ENCODE data around the gene CRHR2.

The CRHR2 gene

GRCh38 chr7:30707391-30708357 lies 25.4 kb upstream of the CRHR2 start:
- Histone ChIP-seq H3K4me1 (ENCODE audit: control insufficient read depth, insufficient read depth, low read length) (no peaks in the 10 kb centered on the region), H3K9me3 (ENCODE audit: control insufficient read depth, insufficient read depth, low read depth, low read length) (no peaks in the 10 kb centered on the region), H3K27ac (ENCODE audit: extremely low read depth, low read depth, low read length) (no peak overlapping the region), H3K36me3 (ENCODE audit: control insufficient read depth in 2 of 2, insufficient read depth in 1 of 2, low read length in 2 of 2) (no peaks in the 10 kb centered on the region), H3K4me3 (ENCODE audit: low read depth, low read length) (no peak overlapping the region)
- POLR2A ChIA-PET: no interaction called here
- CTCF ChIA-PET: no interaction called here
- TF ChIP-seq ZNF416 (tag by site-specific recombination; IDR thresholded peaks at IDR 0.05) (no peak), ZNF121 (tag by site-specific recombination; IDR thresholded peaks at IDR 0.05) (no peak), ZNF558 (tag by site-specific recombination; IDR thresholded peaks at IDR 0.05) (no peak), ZNF404 (tag by site-specific recombination; IDR thresholded peaks at IDR 0.05) (no peak), ZNF837 (tag by site-specific recombination; IDR thresholded peaks at IDR 0.05) (no peak), ZNF776 (tag by site-specific recombination; IDR thresholded peaks at IDR 0.05; ENCODE audit: borderline replicate concordance) (no peak), BCL6B (tag by site-specific recombination; IDR thresholded peaks at IDR 0.05) (no peak), ZNF433 (tag by site-specific recombination; IDR thresholded peaks at IDR 0.05; ENCODE audit: low read depth) (no peak), GLI2 (tag by site-specific recombination; IDR thresholded peaks at IDR 0.05; ENCODE audit: borderline replicate concordance, low read depth) (no peak), BCL11B (tag by site-specific recombination; IDR thresholded peaks at IDR 0.05; ENCODE audit: low read depth) (no peak), ZNF132 (tag by site-specific recombination; IDR thresholded peaks at IDR 0.05; ENCODE audit: borderline replicate concordance) (no peak), AEBP2 (tag by site-specific recombination; IDR thresholded peaks at IDR 0.05; ENCODE audit: borderline replicate concordance) (no peak), ZNF747 (tag by site-specific recombination; IDR thresholded peaks at IDR 0.05) (no peak), ZNF513 (tag by site-specific recombination; IDR thresholded peaks at IDR 0.05) (no peak), HOXC10 (CRISPR knock-in tag; IDR thresholded peaks at IDR 0.05) (no peak), ZFHX2 (tag by site-specific recombination; conservative IDR thresholded peaks at IDR 0.05) (no peak), ZBTB17 (tag by site-specific recombination; IDR thresholded peaks at IDR 0.05) (no peak), ZNF354C (tag by site-specific recombination; IDR thresholded peaks at IDR 0.05; ENCODE audit: borderline replicate concordance, low read depth) (no peak)

GRCh38 chr7:30706908-30707307 lies 24.7 kb upstream of the CRHR2 start:
- Histone ChIP-seq H3K9me3 (ENCODE audit: control insufficient read depth, insufficient read depth, low read depth, low read length) (no peaks in the 10 kb centered on the region), H3K4me1 (ENCODE audit: control insufficient read depth, insufficient read depth, low read length) (no peaks in the 10 kb centered on the region), H3K36me3 (ENCODE audit: control insufficient read depth in 2 of 2, insufficient read depth in 1 of 2, low read length in 2 of 2) (no peaks in the 10 kb centered on the region), H3K27ac (ENCODE audit: extremely low read depth, low read depth, low read length) (no peak overlapping the region), H3K4me3 (ENCODE audit: low read depth, low read length) (no peak overlapping the region)
- ChIA-PET POLR2A (no interaction called here), CTCF (no interaction called here)
- TF ChIP-seq ZNF266 (tag by site-specific recombination; IDR thresholded peaks at IDR 0.05; ENCODE audit: low read depth) (no peak), ZFHX2 (tag by site-specific recombination; conservative IDR thresholded peaks at IDR 0.05) (peak; percentile 69), ZNF654 (tag by site-specific recombination; IDR thresholded peaks at IDR 0.05; ENCODE audit: low read depth) (no peak), CTCF (tag by site-specific recombination; IDR thresholded peaks at IDR 0.05) (no peak), ZBTB6 (tag by site-specific recombination; IDR thresholded peaks at IDR 0.05) (no peak), ZNF280C (tag by site-specific recombination; IDR thresholded peaks at IDR 0.05) (no peak), ZNF16 (tag by site-specific recombination; IDR thresholded peaks at IDR 0.05; ENCODE audit: low read depth) (no peak), GFI1B (tag by site-specific recombination; IDR thresholded peaks at IDR 0.05) (no peak), ZIC2 (tag by site-specific recombination; IDR thresholded peaks at IDR 0.05) (no peak)

All from HEK293 (cell line).